Naive thymus-derived CD8-positive, alpha-beta T cell (primary cell): ENCODE measurements around the gene RAB3IL1. TPM values are rescaled to one million over a fixed set of nuclear protein-coding genes. Genes with fewer than 3 reads are reported as not detected.

Experiments
- ATAC-seq, 2 donors: fragments of 150-1000 bp; cut with Tn5 transposase in 1 of 2; sonication (Bioruptor Pico), chemical (Tn5 transposase) in 1 of 2; 1 replicate in 1 of 2; 2 replicates in 1 of 2; pipeline ENCODE4 v1.10.0; 2021; ENCODE audit warnings: mild to moderate bottlenecking in 2 of 2, moderate library complexity in 2 of 2
- POLR2A ChIA-PET: fragments of 350-600 bp; sonication (Branson Sonifier 250); formaldehyde crosslinking; loops from one replicate; lab custom pipeline; 2021; ENCODE audit warnings: antibody characterized with exemption; lab: Charles Lee
- DNase-seq, 10 donors: peaks; one replicate each; pipeline versions ENCODE4 v3.0.0 to v3.0.0-alpha.2; 2020 to 2022
- H3K27ac Mint-ChIP-seq, 10 donors: one replicate each; pipeline ENCODE4 v1.8.0; 2020 to 2022; ENCODE audit warnings: mild to moderate bottlenecking in 10 of 10, mixed read lengths in 10 of 10, moderate library complexity in 4 of 10, inconsistent platforms in 1 of 10
- H3K27me3 Mint-ChIP-seq, 5 donors: one replicate each; pipeline ENCODE4 v1.8.0; 2021 to 2022; ENCODE audit warnings: mixed read lengths in 5 of 5
- H3K36me3 Mint-ChIP-seq, 3 donors: one replicate each; pipeline ENCODE4 v1.8.0; 2020 to 2022; ENCODE audit warnings: mixed read lengths in 3 of 3, mild to moderate bottlenecking in 2 of 3, inconsistent platforms in 1 of 3
- H3K4me1 Mint-ChIP-seq, 4 donors: one replicate each; pipeline ENCODE4 v1.8.0; 2021 to 2022; ENCODE audit warnings: mixed read lengths in 4 of 4
- H3K4me3 Mint-ChIP-seq, 10 donors: one replicate each; pipeline ENCODE4 v1.8.0; 2020 to 2022; ENCODE audit warnings: mild to moderate bottlenecking in 10 of 10, mixed read lengths in 10 of 10, moderate library complexity in 6 of 10, inconsistent platforms in 1 of 10
- H3K9me3 Mint-ChIP-seq, 9 donors: one replicate each; pipeline ENCODE4 v1.8.0; 2020 to 2022; ENCODE audit warnings: mixed read lengths in 9 of 9, mild to moderate bottlenecking in 3 of 9, inconsistent platforms in 1 of 9, moderate library complexity in 1 of 9
- polyA plus RNA-seq, 3 donors: library from polyadenylated mRNA; unstranded; fragments of 300-500 nt; fragmentation: Illumina TruSeq; gene quantifications; one replicate each; pipeline ENCODE4 v1.2.3, GENCODE V29; 2021
- total RNA-seq, 8 experiments: library from RNA in 2 of 8; stranded (reverse) in 2 of 8; gene quantifications; one replicate each; pipeline ENCODE4 v1.2.3 and lab custom pipeline; 2021 to 2026

The RAB3IL1 gene
- total and polyA plus RNA-seq, 5 experiments from 2014 or later = 0.23 to 0.82 TPM; not detected in 3

- POLR2A ChIA-PET = no interaction called here
- ATAC-seq (no peak), DNase-seq (no peak)
- no peak overlapping the region for H3K4me3 Mint-ChIP-seq
- no peaks in the 10 kb centered on the region for H3K9me3 Mint-ChIP-seq
- peaks cover 0 to 5% (median 0%) of the 10 kb centered on the region in 4 donors for H3K4me1 Mint-ChIP-seq
- H3K27me3 Mint-ChIP-seq = peaks cover 0 to 11% (median 7%) of the 10 kb centered on the region in 5 donors
- H3K27ac Mint-ChIP-seq = no peak overlapping the region
- H3K36me3 Mint-ChIP-seq = no peaks in the 10 kb centered on the region
Observed at GRCh38 chr11:61927501-61927900, 10.1 kb upstream of the RAB3IL1 start.

GRCh38 chr11:61926235-61926634 lies 8.9 kb upstream of the RAB3IL1 start:
- DNase-seq (no peak), ATAC-seq (no peak)
- H3K9me3 Mint-ChIP-seq = no peaks in the 10 kb centered on the region
- peaks cover 0 to 6% (median 1%) of the 10 kb centered on the region in 4 donors for H3K4me1 Mint-ChIP-seq
- peaks cover 6 to 12% (median 7%) of the 10 kb centered on the region in 5 donors for H3K27me3 Mint-ChIP-seq
- POLR2A ChIA-PET = no interaction called here
- H3K36me3 Mint-ChIP-seq = no peaks in the 10 kb centered on the region
- H3K27ac Mint-ChIP-seq = no peak overlapping the region
- no peak overlapping the region for H3K4me3 Mint-ChIP-seq

- peaks cover 3 to 13% (median 9%) of the 10 kb centered on the region in 5 donors for H3K27me3 Mint-ChIP-seq
- no peak overlapping the region for H3K27ac Mint-ChIP-seq
- no peaks in the 10 kb centered on the region for H3K36me3 Mint-ChIP-seq
- DNase-seq (no peak), ATAC-seq (no peak)
- no peaks in the 10 kb centered on the region for H3K9me3 Mint-ChIP-seq
- POLR2A ChIA-PET = no interaction called here
- H3K4me3 Mint-ChIP-seq = no peak overlapping the region
- H3K4me1 Mint-ChIP-seq = peaks cover 0 to 6% (median 1%) of the 10 kb centered on the region in 4 donors
Observed at GRCh38 chr11:61925736-61926135, 8.4 kb upstream of the RAB3IL1 start.

- Mint-ChIP-seq H3K4me1 (peaks cover 0 to 6% (median 1%) of the 10 kb centered on the region in 4 donors), H3K9me3 (no peaks in the 10 kb centered on the region), H3K27ac (peak overlapping the region in 1 of 10 donors; percentile 58), H3K27me3 (peaks cover 5 to 28% (median 16%) of the 10 kb centered on the region in 5 donors), H3K4me3 (no peak overlapping the region), H3K36me3 (no peaks in the 10 kb centered on the region)
- DNase-seq (peak in 1 of 10 donors; percentile 15), ATAC-seq (no peak)
- POLR2A ChIA-PET = no interaction called here
Observed at GRCh38 chr11:61924064-61924455, 6.7 kb upstream of the RAB3IL1 start.

GRCh38 chr11:61923166-61924063 lies 6.0 kb upstream of the RAB3IL1 start:
- peaks cover 11 to 35% (median 23%) of the 10 kb centered on the region in 5 donors for H3K27me3 Mint-ChIP-seq
- peak overlapping the region in 1 of 10 donors; percentile 17 for H3K27ac Mint-ChIP-seq
- no peaks in the 10 kb centered on the region for H3K36me3 Mint-ChIP-seq
- H3K4me1 Mint-ChIP-seq = peaks cover under 1 to 6% (median 2%) of the 10 kb centered on the region in 4 donors
- DNase-seq = peak in 1 of 10 donors; percentile 11
- ATAC-seq = no peak
- POLR2A ChIA-PET = no interaction called here
- H3K4me3 Mint-ChIP-seq = no peak overlapping the region
- H3K9me3 Mint-ChIP-seq = no peaks in the 10 kb centered on the region

- no peak for ATAC-seq
- H3K9me3 Mint-ChIP-seq = no peaks in the 10 kb centered on the region
Observed at GRCh38 chr11:61922539-61922938, 5.2 kb upstream of the RAB3IL1 start.

GRCh38 chr11:61921446-61921845 lies 4.1 kb upstream of the RAB3IL1 start:
- H3K27me3 Mint-ChIP-seq = peaks cover 21 to 46% (median 35%) of the 10 kb centered on the region in 5 donors
- DNase-seq = peak in 1 of 10 donors; percentile 5
- no peaks in the 10 kb centered on the region for H3K36me3 Mint-ChIP-seq
- no peaks in the 10 kb centered on the region for H3K9me3 Mint-ChIP-seq
- POLR2A ChIA-PET = no interaction called here
- ATAC-seq = no peak
- peak overlapping the region in 1 of 10 donors; percentile 48 for H3K4me3 Mint-ChIP-seq
- H3K4me1 Mint-ChIP-seq = peaks cover 8 to 15% (median 12%) of the 10 kb centered on the region in 4 donors
- no peak overlapping the region for H3K27ac Mint-ChIP-seq

More at GRCh38 chr11:61922539-61922938, 5.2 kb upstream of the RAB3IL1 start:
- H3K4me1 Mint-ChIP-seq = peaks cover 8 to 15% (median 9%) of the 10 kb centered on the region in 4 donors
- no peaks in the 10 kb centered on the region for H3K36me3 Mint-ChIP-seq
- H3K27ac Mint-ChIP-seq = no peak overlapping the region
- POLR2A ChIA-PET = no interaction called here
- DNase-seq = peak in 1 of 10 donors; percentile 10
- peaks cover 19 to 43% (median 32%) of the 10 kb centered on the region in 5 donors for H3K27me3 Mint-ChIP-seq
- H3K4me3 Mint-ChIP-seq = no peak overlapping the region

GRCh38 chr11:61919705-61920631 lies 2.6 kb upstream of the RAB3IL1 start:
- peak overlapping the region in 1 of 10 donors; percentile 22 for H3K4me3 Mint-ChIP-seq
- H3K9me3 Mint-ChIP-seq = peaks cover 0 to 2% (median 0%) of the 10 kb centered on the region in 9 donors
- peak in 1 of 10 donors; percentile 16 for DNase-seq
- no peak for ATAC-seq
- H3K27me3 Mint-ChIP-seq = peaks cover 29 to 60% (median 44%) of the 10 kb centered on the region in 5 donors
- peaks cover 8 to 15% (median 13%) of the 10 kb centered on the region in 4 donors for H3K4me1 Mint-ChIP-seq
- POLR2A ChIA-PET = no interaction called here
- peak overlapping the region in 1 of 10 donors; percentile 59 for H3K27ac Mint-ChIP-seq
- no peaks in the 10 kb centered on the region for H3K36me3 Mint-ChIP-seq

- peaks cover 0 to 2% (median 0%) of the 10 kb centered on the region in 9 donors for H3K9me3 Mint-ChIP-seq
- POLR2A ChIA-PET = no interaction called here
- DNase-seq = peak in 1 of 10 donors; percentile 9
- peak overlapping the region in 2 of 10 donors; percentile 35 to 76 for H3K4me3 Mint-ChIP-seq
- peaks cover 8 to 15% (median 13%) of the 10 kb centered on the region in 4 donors for H3K4me1 Mint-ChIP-seq
- no peak for ATAC-seq
- no peaks in the 10 kb centered on the region for H3K36me3 Mint-ChIP-seq
- peaks cover 35 to 67% (median 52%) of the 10 kb centered on the region in 5 donors for H3K27me3 Mint-ChIP-seq
- H3K27ac Mint-ChIP-seq = peak overlapping the region in 1 of 10 donors; percentile 5
Observed at GRCh38 chr11:61918938-61919704, 1.8 kb upstream of the RAB3IL1 start.

- POLR2A ChIA-PET = no interaction called here
- Mint-ChIP-seq H3K4me1 (peaks cover 8 to 15% (median 13%) of the 10 kb centered on the region in 4 donors), H3K27me3 (peaks cover 38 to 73% (median 59%) of the 10 kb centered on the region in 5 donors), H3K27ac (peak overlapping the region in 2 of 10 donors; percentile 21 to 28), H3K9me3 (peaks cover 0 to 2% (median 0%) of the 10 kb centered on the region in 9 donors), H3K36me3 (no peaks in the 10 kb centered on the region), H3K4me3 (peak overlapping the region; percentile 36 to 83 (median 73))
- ATAC-seq = no peak
- DNase-seq = peak in 1 of 10 donors; percentile 7
Observed at GRCh38 chr11:61918251-61918937, 1.0 kb upstream of the RAB3IL1 start.

- Mint-ChIP-seq H3K9me3 (peaks cover 0 to 2% (median 0%) of the 10 kb centered on the region in 9 donors), H3K27ac (no peak overlapping the region), H3K36me3 (no peaks in the 10 kb centered on the region), H3K4me1 (peaks cover 8 to 15% (median 13%) of the 10 kb centered on the region in 4 donors), H3K27me3 (peaks cover 41 to 88% (median 69%) of the 10 kb centered on the region in 5 donors), H3K4me3 (peak overlapping the region in 9 of 10 donors; percentile 23 to 77 (median 52))
- ATAC-seq = peak; percentile 28 to 34
- POLR2A ChIA-PET = no interaction called here
- no peak for DNase-seq
Observed at GRCh38 chr11:61916737-61917333, 531 bp downstream of the RAB3IL1 start.
